Activated CD8-positive, alpha-beta memory T cell treated with anti-CD3 and anti-CD28 coated beads, Interleukin-2, amount 10 ng/mL, durations not matched to agents 7 days and 5 days (primary cell): Measurements from ENCODE around the gene SLC5A6. TPM values are rescaled to one million over a fixed set of nuclear protein-coding genes. Genes with fewer than 3 reads are reported as not detected.
A peak's percentile ranks its signal among the peaks of the same experiment; 100 is the strongest.
"Not testable (repeated sequence)": the region's sequence is repeated elsewhere in the genome, so short reads cannot be mapped to it uniquely, and the experiment has no call there.

ENCODE experiments used
- ATAC-seq: fragments of 150-1000 bp; cut with Tn5 transposase; one replicate; pipeline ENCODE4 v1.10.0; 2021; ENCODE audit warnings: moderate library complexity
- CTCF ChIA-PET: fragments of 350-600 bp; sonication (Branson Sonifier 250); formaldehyde crosslinking; loops from one replicate; lab custom pipeline; 2021; ENCODE audit warnings: antibody characterized with exemption; lab: Charles Lee
- DNase-seq: peaks from one replicate; pipeline ENCODE4 v3.0.0-alpha.2; 2020
- H3K27ac Mint-ChIP-seq: one replicate; pipeline ENCODE4 v1.8.0; 2021; ENCODE audit warnings: mild to moderate bottlenecking, mixed read lengths
- H3K27me3 Mint-ChIP-seq: one replicate; pipeline ENCODE4 v1.8.0; 2021; ENCODE audit warnings: mixed read lengths
- H3K36me3 Mint-ChIP-seq: one replicate; pipeline ENCODE4 v1.8.0; 2021; ENCODE audit warnings: mild to moderate bottlenecking, mixed read lengths
- H3K4me1 Mint-ChIP-seq: one replicate; pipeline ENCODE4 v1.8.0; 2021; ENCODE audit warnings: mixed read lengths
- H3K4me3 Mint-ChIP-seq: one replicate; pipeline ENCODE4 v1.8.0; 2021; ENCODE audit warnings: mild to moderate bottlenecking, moderate library complexity, mixed read lengths
- H3K9me3 Mint-ChIP-seq: one replicate; pipeline ENCODE4 v1.8.0; 2022; ENCODE audit warnings: low read depth, mixed read lengths
- total RNA-seq, 2 experiments: library from RNA; stranded (reverse); gene quantifications; one replicate each; pipeline ENCODE4 v1.2.3, GENCODE V29; 2021

Gene SLC5A6
- total RNA-seq, 2 experiments from 2014 or later: 35.0 to 47.9 TPM

- peaks cover 2% of the 10 kb centered on the region for H3K4me1 Mint-ChIP-seq
- CTCF ChIA-PET: interaction anchor here (1.0 to 1.1 kb wide), 2 partner anchors 16 to 233 kb away, joined by 3 read pairs; no protein-coding TSS in a partner anchor
- no peak overlapping the region for H3K27ac Mint-ChIP-seq
- H3K36me3 Mint-ChIP-seq: peaks cover 2% of the 10 kb centered on the region
- peaks cover 8% of the 10 kb centered on the region for H3K27me3 Mint-ChIP-seq
- no peak overlapping the region for H3K4me3 Mint-ChIP-seq
- H3K9me3 Mint-ChIP-seq: no peaks in the 10 kb centered on the region
- no peak for ATAC-seq
- no peak for DNase-seq
Observed at GRCh38 chr2:27194538-27195354, 17.3 kb downstream of the SLC5A6 start.

DNA sequence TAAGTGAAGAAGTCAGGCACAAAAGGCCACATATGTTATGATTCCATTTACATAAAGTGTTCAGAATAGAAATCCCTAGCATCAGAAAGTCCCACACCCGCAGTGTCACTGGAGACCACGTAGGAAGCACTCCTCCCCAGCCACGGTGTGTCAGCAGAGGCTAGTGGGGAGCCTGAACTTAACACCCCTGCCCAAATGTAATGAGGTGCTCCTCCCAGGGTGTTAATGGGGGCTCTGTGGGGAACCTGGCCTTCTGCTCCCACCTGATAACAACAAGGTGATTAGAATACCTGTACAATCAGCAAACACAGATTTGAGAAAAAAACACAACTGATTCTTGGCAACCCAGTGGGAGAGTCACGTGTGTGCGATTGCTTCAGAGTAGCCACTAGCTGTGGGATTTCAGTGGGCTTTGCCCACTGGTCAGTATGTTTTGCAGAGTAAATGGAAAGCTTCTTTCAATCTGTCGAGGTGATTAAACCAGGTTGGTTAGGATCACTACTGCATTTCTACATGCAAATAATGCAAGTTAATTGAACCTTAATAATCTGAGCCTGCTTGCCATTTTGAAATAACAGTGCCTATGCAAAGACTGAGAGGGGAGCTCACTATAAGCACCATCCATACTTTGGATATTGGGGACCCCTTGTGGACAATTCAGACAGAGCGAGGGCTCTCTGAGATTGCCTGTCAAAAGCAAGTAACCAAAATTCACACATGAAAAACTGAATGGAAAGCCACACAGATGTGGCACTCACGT lies 20.8 kb downstream of the SLC5A6 start:
- Mint-ChIP-seq H3K27ac (no peak overlapping the region), H3K9me3 (no peaks in the 10 kb centered on the region), H3K27me3 (peaks cover 18% of the 10 kb centered on the region), H3K4me3 (no peak overlapping the region), H3K36me3 (no peaks in the 10 kb centered on the region), H3K4me1 (peaks cover 2% of the 10 kb centered on the region)
- DNase-seq: peak; percentile 70
- ATAC-seq: peak; percentile 91
- CTCF ChIA-PET: interaction anchor here (0.6 to 2.0 kb wide), 24 partner anchors 12 to 345 kb away, joined by 3 to 10 read pairs (median 4); partner anchors contain the start of genes PREB and PRR30

DNA sequence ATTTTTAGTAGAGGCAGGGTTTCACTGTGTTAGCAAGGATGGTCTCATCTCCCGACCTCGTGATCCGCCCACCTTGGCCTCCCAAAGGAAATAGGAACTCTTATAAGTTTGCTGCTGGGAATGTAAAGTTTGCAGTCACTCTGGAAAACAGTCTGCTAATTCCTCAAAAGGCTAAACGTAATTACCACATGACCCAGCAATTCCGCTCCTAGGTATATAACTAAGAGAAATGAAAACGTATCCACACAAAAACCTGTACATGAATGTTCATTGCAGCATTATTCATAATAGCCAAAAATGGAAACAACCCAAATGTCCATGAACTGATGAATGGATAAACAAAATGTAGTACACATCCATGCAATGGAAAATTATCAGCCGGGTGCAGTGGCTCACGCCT lies 22.1 kb downstream of the SLC5A6 start:
- H3K4me3 Mint-ChIP-seq: no peak overlapping the region
- no peaks in the 10 kb centered on the region for H3K36me3 Mint-ChIP-seq
- no peaks in the 10 kb centered on the region for H3K9me3 Mint-ChIP-seq
- H3K27ac Mint-ChIP-seq: no peak overlapping the region
- CTCF ChIA-PET: interaction anchor here (1.0 kb wide), 1 partner anchor 56 kb away, joined by 3 read pairs; the partner anchor contains the start of gene PREB
- H3K4me1 Mint-ChIP-seq: peaks cover 2% of the 10 kb centered on the region
- no peak for ATAC-seq
- no peak for DNase-seq
- peaks cover 25% of the 10 kb centered on the region for H3K27me3 Mint-ChIP-seq

- peaks cover 48% of the 10 kb centered on the region for H3K27me3 Mint-ChIP-seq
- H3K27ac Mint-ChIP-seq: no peak overlapping the region
- no peak overlapping the region for H3K4me3 Mint-ChIP-seq
- CTCF ChIA-PET: interaction anchor here (0.6 to 1.9 kb wide), 5 partner anchors 10 to 225 kb away, joined by 3 to 6 read pairs (median 5); no protein-coding TSS in a partner anchor
- peaks cover 4% of the 10 kb centered on the region for H3K4me1 Mint-ChIP-seq
- no peaks in the 10 kb centered on the region for H3K9me3 Mint-ChIP-seq
- ATAC-seq (no peak), DNase-seq (no peak)
- no peaks in the 10 kb centered on the region for H3K36me3 Mint-ChIP-seq
Observed at GRCh38 chr2:27186613-27187345, 25.3 kb downstream of the SLC5A6 start.

DNA sequence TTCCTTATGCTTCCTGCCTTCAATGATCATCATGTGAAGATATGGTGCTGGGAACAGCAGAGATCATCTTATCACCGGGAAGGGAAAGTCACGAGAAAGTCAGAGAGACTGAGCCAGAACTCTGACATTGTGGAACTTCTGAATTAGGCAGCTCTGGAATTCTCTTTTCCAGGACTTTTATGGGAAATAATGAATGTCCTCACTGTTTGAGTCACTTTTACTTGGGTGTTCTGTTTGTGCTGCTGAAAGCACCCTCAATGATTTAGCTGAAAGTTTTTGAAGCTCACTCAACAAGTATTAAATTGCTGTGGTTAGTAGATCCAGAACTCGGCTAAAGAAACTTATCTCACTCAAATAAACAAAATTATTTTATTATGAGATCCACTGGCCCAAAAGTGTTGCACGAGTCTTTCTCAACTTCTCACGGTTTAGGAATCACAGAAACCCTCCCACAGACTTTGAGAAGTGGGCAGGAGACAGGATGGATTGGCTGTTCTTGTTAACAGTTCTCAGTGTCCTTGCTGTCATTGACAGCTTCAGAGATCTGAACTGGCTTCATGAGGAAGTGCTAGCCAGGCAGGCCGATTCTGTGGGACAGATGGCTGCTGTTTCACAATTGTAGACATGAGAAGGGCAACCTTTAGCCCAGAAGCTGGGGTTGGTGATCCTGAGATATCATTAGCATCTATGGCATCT lies 26.6 kb downstream of the SLC5A6 start:
- Mint-ChIP-seq H3K4me1 (peaks cover 2% of the 10 kb centered on the region), H3K27ac (no peak overlapping the region), H3K4me3 (no peak overlapping the region), H3K9me3 (no peaks in the 10 kb centered on the region), H3K27me3 (peaks cover 54% of the 10 kb centered on the region), H3K36me3 (no peaks in the 10 kb centered on the region)
- CTCF ChIA-PET: interaction anchor here (1.9 to 2.5 kb wide), 2 partner anchors 15 to 89 kb away, joined by 5 to 11 read pairs; no protein-coding TSS in a partner anchor
- ATAC-seq (no peak), DNase-seq (no peak)

DNA sequence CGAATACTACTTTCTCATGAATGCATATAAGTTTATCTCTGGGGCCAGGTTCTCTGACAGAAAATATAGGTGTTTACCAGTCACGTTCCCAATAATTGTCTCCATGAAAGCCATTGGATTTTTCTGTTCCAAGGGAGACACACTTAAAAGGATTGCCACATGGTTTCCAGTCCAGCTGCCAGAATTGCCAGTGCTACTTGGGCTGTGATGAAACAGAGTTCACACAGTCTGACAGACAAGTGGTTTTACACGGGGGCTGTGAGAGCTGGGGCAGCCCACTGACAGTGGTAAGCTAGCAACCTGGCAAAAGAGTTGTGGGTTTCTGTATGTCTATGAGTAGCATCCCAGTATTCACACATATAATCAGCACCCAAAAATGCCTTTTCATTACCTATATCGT lies 28.0 kb downstream of the SLC5A6 start:
- H3K4me1 Mint-ChIP-seq: peaks cover 2% of the 10 kb centered on the region
- no peaks in the 10 kb centered on the region for H3K9me3 Mint-ChIP-seq
- ATAC-seq (no peak), DNase-seq (no peak)
- H3K27me3 Mint-ChIP-seq: peaks cover 64% of the 10 kb centered on the region
- H3K4me3 Mint-ChIP-seq: no peak overlapping the region
- H3K27ac Mint-ChIP-seq: no peak overlapping the region
- CTCF ChIA-PET: interaction anchor here (2.5 kb wide), 1 partner anchor 14 kb away, joined by 11 read pairs; no protein-coding TSS in a partner anchor
- H3K36me3 Mint-ChIP-seq: no peaks in the 10 kb centered on the region

- ATAC-seq (no peak), DNase-seq (no peak)
- CTCF ChIA-PET: no interaction called here
- Mint-ChIP-seq H3K4me3 (no peak overlapping the region), H3K36me3 (no peaks in the 10 kb centered on the region), H3K27me3 (peaks cover 71% of the 10 kb centered on the region), H3K4me1 (peaks cover 2% of the 10 kb centered on the region), H3K27ac (no peak overlapping the region), H3K9me3 (no peaks in the 10 kb centered on the region)
Observed at GRCh38 chr2:27182346-27182745, 29.7 kb downstream of the SLC5A6 start.

DNA sequence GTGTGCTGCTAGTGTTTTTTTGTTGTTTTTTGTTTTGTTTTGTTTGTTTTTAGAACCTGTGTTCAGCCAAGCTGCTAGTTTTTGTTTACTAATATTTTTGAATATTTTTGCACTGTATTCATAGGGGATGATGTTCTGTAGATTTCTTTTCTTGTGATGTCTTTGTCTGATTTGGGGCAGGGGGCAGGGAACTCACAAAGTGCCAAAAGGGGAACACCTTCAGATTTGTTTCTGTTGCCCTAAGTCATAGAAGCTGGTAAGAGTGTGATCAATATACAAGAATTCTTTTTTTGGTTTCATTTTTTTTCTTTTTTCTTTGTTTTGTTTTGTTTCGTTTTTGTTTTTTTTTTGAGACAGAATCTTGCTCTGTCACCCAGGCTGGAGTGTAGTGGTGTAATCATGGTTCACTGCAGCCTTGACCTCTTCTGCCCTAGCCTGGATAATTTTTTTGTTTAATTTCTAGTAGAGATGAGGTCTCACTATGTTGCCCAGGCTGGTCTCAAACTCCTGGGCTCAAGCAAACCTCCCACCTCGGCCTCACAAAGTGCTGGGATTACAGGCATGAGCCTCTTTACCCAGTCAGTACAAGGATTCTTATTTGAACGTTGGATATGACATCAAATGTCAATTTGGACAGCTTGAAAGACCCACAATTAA lies 32.6 kb downstream of the SLC5A6 start:
- Mint-ChIP-seq H3K9me3 (no peaks in the 10 kb centered on the region), H3K27ac (no peak overlapping the region), H3K4me1 (peaks cover 2% of the 10 kb centered on the region), H3K36me3 (no peaks in the 10 kb centered on the region), H3K27me3 (peaks cover 61% of the 10 kb centered on the region), H3K4me3 (no peak overlapping the region)
- DNase-seq: no peak
- CTCF ChIA-PET: interaction anchor here (0.9 kb wide), 1 partner anchor 218 kb away, joined by 3 read pairs; no protein-coding TSS in a partner anchor
- ATAC-seq: no peak

- H3K4me1 Mint-ChIP-seq: no peaks in the 10 kb centered on the region
- H3K27me3 Mint-ChIP-seq: peaks cover 53% of the 10 kb centered on the region
- no peak overlapping the region for H3K4me3 Mint-ChIP-seq
- DNase-seq (no peak), ATAC-seq (no peak)
- no peak overlapping the region for H3K27ac Mint-ChIP-seq
- CTCF ChIA-PET: interaction anchor here (1.0 to 1.2 kb wide), 4 partner anchors 9 to 101 kb away, joined by 3 read pairs; no protein-coding TSS in a partner anchor
- H3K36me3 Mint-ChIP-seq: no peaks in the 10 kb centered on the region
- H3K9me3 Mint-ChIP-seq: no peaks in the 10 kb centered on the region
Observed at GRCh38 chr2:27178469-27178868, 33.6 kb downstream of the SLC5A6 start.

GRCh38 chr2:27177441-27178351 lies 34.4 kb downstream of the SLC5A6 start:
- H3K4me3 Mint-ChIP-seq: no peak overlapping the region
- H3K9me3 Mint-ChIP-seq: no peaks in the 10 kb centered on the region
- DNase-seq (no peak), ATAC-seq (no peak)
- no peak overlapping the region for H3K27ac Mint-ChIP-seq
- CTCF ChIA-PET: interaction anchor here (0.6 to 1.2 kb wide), 5 partner anchors 8 to 235 kb away, joined by 3 read pairs; no protein-coding TSS in a partner anchor
- no peaks in the 10 kb centered on the region for H3K4me1 Mint-ChIP-seq
- no peaks in the 10 kb centered on the region for H3K36me3 Mint-ChIP-seq
- peaks cover 48% of the 10 kb centered on the region for H3K27me3 Mint-ChIP-seq

DNA sequence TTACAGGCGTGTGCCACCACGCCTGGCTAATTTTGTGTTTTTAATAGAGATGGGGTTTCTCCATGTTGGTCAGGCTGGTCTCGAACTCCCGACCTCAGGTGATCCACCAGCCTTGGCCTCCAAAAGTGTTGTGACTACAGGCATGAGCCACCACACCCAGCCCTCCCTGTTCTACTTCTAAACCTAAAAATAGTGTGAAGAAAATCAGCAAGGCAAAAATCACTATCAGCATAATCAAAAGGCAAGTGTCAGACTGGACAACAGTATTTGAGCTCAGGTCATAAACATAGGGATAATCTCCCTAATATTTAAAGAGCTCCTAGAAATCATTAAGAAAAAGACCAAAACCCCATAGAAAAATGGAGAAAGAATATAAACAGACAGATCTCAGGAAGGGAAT lies 36.3 kb downstream of the SLC5A6 start:
- not testable (repeated sequence) for H3K9me3 Mint-ChIP-seq, ATAC-seq, H3K36me3 Mint-ChIP-seq, H3K4me3 Mint-ChIP-seq, DNase-seq, H3K27ac Mint-ChIP-seq, H3K4me1 Mint-ChIP-seq
- CTCF ChIA-PET: interaction anchor here (1.1 to 1.6 kb wide), 2 partner anchors 9 to 76 kb away, joined by 3 to 4 read pairs; no protein-coding TSS in a partner anchor
- H3K27me3 Mint-ChIP-seq: peaks cover 39% of the 10 kb centered on the region
